Left ventricle myocardium inferior (tissue), 1 donor: ENCODE data around the gene ESRRG. TPM values are rescaled to one million over a fixed set of nuclear protein-coding genes. Genes with fewer than 3 reads are reported as not detected.

Source experiments
- DNase-seq: peaks from one replicate; pipeline ENCODE4 v3.0.0-alpha.2; 2020
- H3K27ac ChIP-seq: fragments of 200-600 bp; replicated peaks from 2 replicates; pipeline ENCODE4 v1.8.0; 2021
- H3K27me3 ChIP-seq: fragments of 200-600 bp; 2 replicates; pipeline ENCODE4 v1.8.0; 2021; ENCODE audit warnings: low read depth
- H3K36me3 ChIP-seq: fragments of 200-600 bp; 2 replicates; pipeline ENCODE4 v1.8.0; 2021
- H3K4me1 ChIP-seq: fragments of 200-600 bp; 2 replicates; pipeline ENCODE4 v1.8.0; 2021
- H3K4me3 ChIP-seq: fragments of 200-600 bp; 2 replicates; pipeline ENCODE4 v1.8.0; 2021; ENCODE audit warnings: mild to moderate bottlenecking, moderate library complexity
- H3K9me3 ChIP-seq: fragments of 200-600 bp; replicated peaks from 2 replicates; pipeline ENCODE4 v1.8.0; 2021
- intact Hi-C: fragments of 100-400 bp; cut with micrococcal nuclease; formaldehyde crosslinking; loops from one replicate; pipeline ENCODE4 v1.11.0; 2022
- total RNA-seq: library from RNA; stranded (reverse); fragmentation: NEBNext Ultra II Directional; extraction: Animal tissue kit (Norgen Biotek cat#: 25700); gene quantifications from one replicate; pipeline ENCODE4 v1.2.1, GENCODE V29; 2021
- TF ChIP-seq, protein P1 (sequence below): fragments of 200-600 bp; IDR thresholded peaks from 2 replicates; pipeline ENCODE4 v1.8.0; 2021; ENCODE audit warnings: antibody characterized with exemption, mild to moderate bottlenecking, borderline replicate concordance
- donor health status: DM: no; HTN: yes; CAD: no; lungs with severe emphysema.

Gene ESRRG
- total RNA-seq, 1 donor from 2014 or later = 58.5 TPM

DNA sequence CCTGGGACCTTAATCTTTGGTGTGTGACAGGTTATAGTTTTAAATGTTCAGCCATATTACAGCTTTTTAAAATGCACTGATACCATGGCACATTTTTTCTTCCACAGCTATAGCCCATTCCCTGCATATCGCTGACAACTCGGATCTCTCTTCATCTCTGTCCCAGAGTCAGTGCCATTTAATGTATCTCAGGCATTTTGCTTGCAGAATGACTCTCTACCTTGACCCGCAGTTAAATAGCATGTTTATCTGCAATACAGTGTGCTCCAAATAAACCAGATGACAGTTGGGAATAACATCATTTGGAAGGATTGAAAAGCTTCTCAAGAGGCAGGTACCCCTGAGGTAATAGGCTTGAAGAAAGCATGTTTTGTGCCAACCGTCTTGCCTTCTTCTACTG lies 200.2 kb downstream of the ESRRG start:
- intact Hi-C loops = no loop called here
- TF ChIP-seq, protein P1, sequence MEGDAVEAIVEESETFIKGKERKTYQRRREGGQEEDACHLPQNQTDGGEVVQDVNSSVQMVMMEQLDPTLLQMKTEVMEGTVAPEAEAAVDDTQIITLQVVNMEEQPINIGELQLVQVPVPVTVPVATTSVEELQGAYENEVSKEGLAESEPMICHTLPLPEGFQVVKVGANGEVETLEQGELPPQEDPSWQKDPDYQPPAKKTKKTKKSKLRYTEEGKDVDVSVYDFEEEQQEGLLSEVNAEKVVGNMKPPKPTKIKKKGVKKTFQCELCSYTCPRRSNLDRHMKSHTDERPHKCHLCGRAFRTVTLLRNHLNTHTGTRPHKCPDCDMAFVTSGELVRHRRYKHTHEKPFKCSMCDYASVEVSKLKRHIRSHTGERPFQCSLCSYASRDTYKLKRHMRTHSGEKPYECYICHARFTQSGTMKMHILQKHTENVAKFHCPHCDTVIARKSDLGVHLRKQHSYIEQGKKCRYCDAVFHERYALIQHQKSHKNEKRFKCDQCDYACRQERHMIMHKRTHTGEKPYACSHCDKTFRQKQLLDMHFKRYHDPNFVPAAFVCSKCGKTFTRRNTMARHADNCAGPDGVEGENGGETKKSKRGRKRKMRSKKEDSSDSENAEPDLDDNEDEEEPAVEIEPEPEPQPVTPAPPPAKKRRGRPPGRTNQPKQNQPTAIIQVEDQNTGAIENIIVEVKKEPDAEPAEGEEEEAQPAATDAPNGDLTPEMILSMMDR = no peak
- DNase-seq = no peak
- Histone ChIP-seq H3K27me3 (no peaks in the 10 kb centered on the region), H3K4me3 (no peak overlapping the region), H3K36me3 (no peaks in the 10 kb centered on the region), H3K9me3 (no peaks in the 10 kb centered on the region), H3K27ac (no peak overlapping the region), H3K4me1 (peaks cover 14% of the 10 kb centered on the region)

DNA sequence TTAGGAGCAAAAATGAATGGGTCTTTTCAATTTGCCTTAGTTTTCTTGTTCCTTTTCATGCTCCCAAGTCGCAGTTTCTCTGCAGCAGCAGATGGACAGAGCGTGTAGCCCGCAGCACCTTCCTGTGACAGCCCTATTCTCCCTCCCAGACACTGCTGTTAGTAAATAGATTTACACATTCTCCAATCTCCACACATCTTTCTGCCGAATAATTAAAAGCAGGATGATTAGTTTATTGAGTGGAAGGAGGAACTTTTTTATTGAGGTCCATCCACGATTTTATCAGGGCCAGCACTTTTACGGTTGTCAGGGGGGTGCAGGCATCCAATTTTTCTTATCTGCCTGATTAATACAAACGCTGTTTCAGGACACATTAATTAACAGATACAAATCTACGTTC lies 201.8 kb downstream of the ESRRG start:
- Histone ChIP-seq H3K9me3 (no peaks in the 10 kb centered on the region), H3K4me1 (peaks cover 14% of the 10 kb centered on the region), H3K27me3 (no peaks in the 10 kb centered on the region), H3K36me3 (no peaks in the 10 kb centered on the region), H3K4me3 (no peak overlapping the region), H3K27ac (no peak overlapping the region)
- TF ChIP-seq, protein P1 = no peak
- intact Hi-C loops = no loop called here
- DNase-seq = no peak

DNA sequence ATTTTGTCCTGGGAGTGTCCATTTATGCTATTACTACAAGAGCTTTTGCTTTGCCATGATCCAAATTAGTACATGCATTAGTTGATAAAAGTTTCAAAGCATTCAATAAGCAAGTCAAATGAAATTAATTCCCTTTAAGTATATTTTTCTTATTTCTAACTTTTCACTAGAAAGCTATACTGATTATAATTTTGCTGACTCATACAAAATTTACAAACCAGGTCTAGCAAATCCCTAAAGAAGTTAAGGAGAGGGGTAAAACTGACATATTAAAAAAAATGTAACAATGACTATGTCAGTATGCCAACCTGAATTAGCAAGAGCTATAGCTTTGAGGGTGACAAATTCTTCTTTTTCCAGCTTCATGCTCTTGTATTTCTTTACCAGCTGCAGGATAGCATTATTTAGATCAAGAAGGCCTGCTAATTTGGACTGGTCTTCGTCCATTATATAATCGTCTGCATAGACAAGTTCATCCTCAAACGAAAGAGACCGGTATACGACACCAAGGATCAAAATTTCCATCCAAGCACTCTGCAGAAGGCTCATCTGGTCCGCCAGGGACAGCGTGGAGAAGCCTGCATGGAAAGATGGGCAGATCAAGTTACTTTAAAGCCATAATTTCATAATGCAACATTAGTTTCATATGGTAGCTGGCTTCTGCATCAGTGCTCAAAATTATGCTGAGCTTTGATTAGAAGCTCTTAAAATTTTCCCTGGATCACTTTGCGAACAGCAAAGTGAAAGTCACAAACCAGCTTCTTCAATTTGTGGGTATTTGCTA lies 204.2 kb downstream of the ESRRG start:
- H3K27me3 ChIP-seq = no peaks in the 10 kb centered on the region
- intact Hi-C loops = no loop called here
- H3K9me3 ChIP-seq = no peaks in the 10 kb centered on the region
- no peaks in the 10 kb centered on the region for H3K36me3 ChIP-seq
- no peak for DNase-seq
- TF ChIP-seq, protein P1 = no peak
- no peak overlapping the region for H3K4me3 ChIP-seq
- no peak overlapping the region for H3K27ac ChIP-seq
- peaks cover 9% of the 10 kb centered on the region for H3K4me1 ChIP-seq

DNA sequence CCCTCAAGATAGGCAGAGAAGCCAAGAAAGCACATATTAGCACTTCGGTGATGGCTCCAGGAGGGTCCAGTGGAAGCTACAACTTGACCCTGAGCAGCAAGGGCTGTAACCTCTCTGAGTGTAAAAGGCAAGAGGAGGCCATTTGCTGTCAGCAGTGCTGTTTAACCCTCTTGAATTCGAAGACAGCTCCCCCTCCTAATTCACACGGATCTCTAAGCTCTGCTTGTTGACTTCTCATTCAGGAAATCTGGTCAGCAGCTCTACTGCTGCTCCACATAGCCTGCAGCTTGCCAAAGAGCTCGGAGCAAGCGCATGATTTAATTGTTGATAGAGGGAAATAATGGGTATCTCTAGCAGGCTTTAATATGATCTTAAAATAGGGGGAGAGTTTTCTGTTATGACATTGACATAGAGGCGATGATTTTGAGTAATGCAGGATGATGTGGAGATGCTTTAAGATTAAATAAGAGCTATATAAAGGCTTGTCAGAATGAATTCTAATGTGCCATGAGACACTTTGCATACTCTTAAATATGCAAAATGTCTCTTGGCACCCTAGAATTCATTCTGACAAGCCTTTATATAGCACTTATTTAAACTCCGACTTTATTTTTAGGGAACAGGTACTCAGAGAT lies 220.6 kb downstream of the ESRRG start:
- DNase-seq = no peak
- Histone ChIP-seq H3K4me3 (no peak overlapping the region), H3K36me3 (no peaks in the 10 kb centered on the region), H3K27me3 (no peaks in the 10 kb centered on the region), H3K27ac (no peak overlapping the region), H3K4me1 (no peaks in the 10 kb centered on the region), H3K9me3 (no peaks in the 10 kb centered on the region)
- intact Hi-C loops = no loop called here
- TF ChIP-seq, protein P1 = no peak

DNA sequence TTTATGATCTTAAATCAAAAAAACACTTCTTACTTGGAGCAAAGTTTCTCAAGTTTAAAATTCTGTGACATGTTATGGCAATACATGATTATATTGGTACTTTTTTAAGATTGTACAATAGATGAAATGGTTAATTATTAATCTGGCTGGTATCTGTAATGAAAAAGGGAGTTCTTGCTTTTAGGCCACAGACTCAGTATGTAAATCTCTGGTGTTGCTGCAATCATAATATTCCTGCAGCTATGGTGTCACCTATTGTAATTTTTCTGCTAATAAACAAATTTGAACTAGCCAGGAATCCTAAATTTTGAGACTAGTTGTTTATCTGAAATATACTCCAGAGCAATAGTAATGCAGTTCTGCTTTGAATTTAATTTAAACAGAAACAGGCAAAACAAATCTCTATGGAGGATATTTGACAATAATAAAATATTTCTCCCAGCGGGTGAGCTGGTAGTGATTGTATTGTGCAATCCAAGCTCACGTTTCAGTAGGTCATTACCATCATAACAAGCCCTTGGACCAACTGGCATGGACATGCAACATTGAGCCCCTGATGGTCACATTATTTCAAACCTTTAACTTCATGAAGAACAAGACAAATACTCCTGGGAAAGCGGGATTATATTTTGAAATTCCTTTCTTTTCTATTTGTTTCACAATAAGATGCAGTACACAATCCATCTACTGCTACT lies 222.8 kb downstream of the ESRRG start:
- Histone ChIP-seq H3K36me3 (no peaks in the 10 kb centered on the region), H3K4me1 (no peaks in the 10 kb centered on the region), H3K9me3 (no peaks in the 10 kb centered on the region), H3K27me3 (no peaks in the 10 kb centered on the region), H3K4me3 (no peak overlapping the region), H3K27ac (no peak overlapping the region)
- DNase-seq = no peak
- TF ChIP-seq, protein P1 = no peak
- intact Hi-C loops = no loop called here
